GM23338 (cell line): ENCODE results near the gene APC2. TPM values are rescaled to one million over a fixed set of nuclear protein-coding genes. Genes with fewer than 3 reads are reported as not detected.

Experiments
- ATAC-seq: fragments of 200-7000 bp; cut with Tn5 transposase; 3 replicates; pipeline ENCODE4 v1.9.1; 2020
- DNase-seq: peaks from one replicate; pipeline ENCODE4 v3.0.0-alpha.2; 2015; ENCODE audit warnings: low spot score
- H2AFZ ChIP-seq: fragments of 200-600 bp; sonication (generic); 2 replicates; pipeline ENCODE4 v1.8.0; 2016; ENCODE audit warnings: antibody characterized with exemption, mild to moderate bottlenecking, moderate library complexity
- H3F3A ChIP-seq: fragments of 200-600 bp; sonication (generic); replicated peaks from 2 replicates; pipeline ENCODE4 v1.8.0; 2017; ENCODE audit warnings: antibody characterized with exemption, mixed run types, low read depth
- H3K27ac ChIP-seq: fragments of 200-600 bp; sonication (generic); 2 replicates; pipeline ENCODE4 v1.6.1; 2016; ENCODE audit warnings: low read depth
- H3K27me3 ChIP-seq: fragments of 200-600 bp; sonication (generic); 2 replicates; pipeline ENCODE4 v1.8.0; 2016; ENCODE audit warnings: mild to moderate bottlenecking, mixed run types, moderate library complexity; ENCODE audit not compliant: insufficient read depth
- H3K36me3 ChIP-seq: fragments of 200-600 bp; sonication (generic); 2 replicates; pipeline ENCODE4 v1.8.0; 2016; ENCODE audit warnings: mild to moderate bottlenecking; ENCODE audit not compliant: insufficient read depth
- H3K4me1 ChIP-seq: fragments of 200-600 bp; sonication (generic); 2 replicates; pipeline ENCODE4 v1.8.0; 2016; ENCODE audit warnings: mild to moderate bottlenecking, moderate library complexity; ENCODE audit not compliant: insufficient read depth
- H3K4me2 ChIP-seq: fragments of 200-600 bp; sonication (generic); 2 replicates; pipeline ENCODE4 v1.7.1; 2017; ENCODE audit warnings: mixed run types
- H3K4me3 ChIP-seq: fragments of 200-600 bp; sonication (generic); 2 replicates; pipeline ENCODE4 v1.6.1; 2016; ENCODE audit warnings: mixed run types
- H3K79me2 ChIP-seq: fragments of 200-600 bp; sonication (generic); replicated peaks from 2 replicates; pipeline ENCODE4 v1.8.0; 2017; ENCODE audit warnings: mild to moderate bottlenecking; ENCODE audit not compliant: insufficient read depth
- H3K9me2 ChIP-seq: fragments of 200-600 bp; sonication (generic); 2 replicates; pipeline ENCODE4 v1.8.0; 2017; ENCODE audit not compliant: insufficient read depth
- H4K20me1 ChIP-seq: fragments of 200-600 bp; sonication (generic); replicated peaks from 2 replicates; pipeline ENCODE4 v1.8.0; 2017; ENCODE audit warnings: mild to moderate bottlenecking; ENCODE audit not compliant: insufficient read depth
- H3K27ac Mint-ChIP-seq: 2 replicates; pipeline ENCODE4 v1.8.0; 2020; ENCODE audit warnings: inconsistent platforms, mild to moderate bottlenecking, moderate library complexity, mixed read lengths
- H3K27me3 Mint-ChIP-seq: 3 replicates; pipeline ENCODE4 v1.8.0; 2022; ENCODE audit warnings: low read depth, mild to moderate bottlenecking, moderate library complexity, mixed read lengths, inconsistent platforms; ENCODE audit not compliant: insufficient read depth, poor library complexity
- H3K36me3 Mint-ChIP-seq: 3 replicates; pipeline ENCODE4 v1.8.0; 2021; ENCODE audit warnings: low read depth, mild to moderate bottlenecking, inconsistent platforms, moderate library complexity, mixed read lengths
- H3K4me1 Mint-ChIP-seq: 3 replicates; pipeline ENCODE4 v1.8.0; 2020; ENCODE audit warnings: mild to moderate bottlenecking, inconsistent platforms, mixed read lengths
- H3K4me3 Mint-ChIP-seq: 3 replicates; pipeline ENCODE4 v1.8.0; 2021; ENCODE audit warnings: moderate library complexity, mild to moderate bottlenecking, inconsistent platforms, mixed read lengths
- H3K9me3 Mint-ChIP-seq: 3 replicates; pipeline ENCODE4 v1.8.0; 2020; ENCODE audit warnings: moderate library complexity, mild to moderate bottlenecking, inconsistent platforms, mixed read lengths
- CREB1 ChIP-seq: fragments of 250-450 bp; sonication (Bioruptor Pico); IDR thresholded peaks from 2 replicates; pipeline ENCODE4 v1.5.0; 2020; ENCODE audit warnings: low read depth, mild to moderate bottlenecking, moderate library complexity
- CTCF ChIP-seq, 2 experiments: fragments of 200-600 bp in 1 of 2; sonication (generic) in 1 of 2; conservative IDR thresholded peaks; 2 replicates each; pipeline versions ENCODE4 v1.5.1 to v1.6.1; 2016 to 2017; ENCODE audit warnings: antibody characterized with exemption in 2 of 2, low read depth in 2 of 2, mild to moderate bottlenecking in 2 of 2, moderate library complexity in 1 of 2
- EZH2 ChIP-seq: fragments of 200-600 bp; sonication (generic); IDR thresholded peaks from one replicate; pipeline ENCODE4 v1.8.0; 2017; ENCODE audit warnings: antibody characterized with exemption, mild to moderate bottlenecking, low read depth; ENCODE audit not compliant: unreplicated experiment
- EZH2phosphoT487 ChIP-seq: fragments of 200-600 bp; sonication (generic); IDR thresholded peaks from one replicate; pipeline ENCODE4 v1.8.1; 2018; ENCODE audit warnings: antibody characterized with exemption; ENCODE audit not compliant: unreplicated experiment
- JUNB ChIP-seq: IDR thresholded peaks from one replicate; pipeline ENCODE4 v1.6.1; 2016; ENCODE audit warnings: antibody characterized with exemption; ENCODE audit not compliant: unreplicated experiment
- POLR2AphosphoS5 ChIP-seq: IDR thresholded peaks from 2 replicates; pipeline ENCODE4 v1.6.1; 2016; ENCODE audit warnings: antibody characterized with exemption, low read depth
- STAT1 ChIP-seq: IDR thresholded peaks from one replicate; pipeline ENCODE4 v1.6.1; 2016; ENCODE audit warnings: antibody characterized with exemption; ENCODE audit not compliant: unreplicated experiment
- ZNF114 ChIP-seq: fragments of 250-450 bp; sonication (Bioruptor Pico); IDR thresholded peaks from 2 replicates; pipeline ENCODE4 v1.5.0; 2020; ENCODE audit warnings: mild to moderate bottlenecking, moderate library complexity
- ZNF331 ChIP-seq: fragments of 250-450 bp; sonication (Bioruptor Pico); IDR thresholded peaks from 2 replicates; pipeline ENCODE4 v1.5.0; 2020; ENCODE audit warnings: low read depth, mild to moderate bottlenecking, moderate library complexity
- polyA plus RNA-seq: library from polyadenylated mRNA; unstranded; fragments of >200 nt; fragmentation: Nextera tagmentation; extraction: Ambion mirVana; gene quantifications from 2 replicates; pipeline ENCODE4 v1.2.1, GENCODE V29; 2016
- total RNA-seq: library from RNA; depleted of rRNA; stranded (reverse); fragments of >200 nt; shearing (Covaris generic); gene quantifications from 2 replicates; pipeline ENCODE4 v1.2.3, GENCODE V29; 2014
- TF ChIP-seq, protein P1 (sequence below): fragments of 250-450 bp; sonication (Bioruptor Pico); IDR thresholded peaks from 2 replicates; pipeline ENCODE4 v1.5.0; 2020; ENCODE audit warnings: mild to moderate bottlenecking, moderate library complexity
- TF ChIP-seq, protein P2 (sequence below): IDR thresholded peaks from one replicate; pipeline ENCODE4 v1.6.1; 2018; ENCODE audit warnings: antibody characterized with exemption; ENCODE audit not compliant: unreplicated experiment

APC2 gene
- total and polyA plus RNA-seq, 2 experiments from 2014 or later, result 1.4 to 18.3 TPM

DNA sequence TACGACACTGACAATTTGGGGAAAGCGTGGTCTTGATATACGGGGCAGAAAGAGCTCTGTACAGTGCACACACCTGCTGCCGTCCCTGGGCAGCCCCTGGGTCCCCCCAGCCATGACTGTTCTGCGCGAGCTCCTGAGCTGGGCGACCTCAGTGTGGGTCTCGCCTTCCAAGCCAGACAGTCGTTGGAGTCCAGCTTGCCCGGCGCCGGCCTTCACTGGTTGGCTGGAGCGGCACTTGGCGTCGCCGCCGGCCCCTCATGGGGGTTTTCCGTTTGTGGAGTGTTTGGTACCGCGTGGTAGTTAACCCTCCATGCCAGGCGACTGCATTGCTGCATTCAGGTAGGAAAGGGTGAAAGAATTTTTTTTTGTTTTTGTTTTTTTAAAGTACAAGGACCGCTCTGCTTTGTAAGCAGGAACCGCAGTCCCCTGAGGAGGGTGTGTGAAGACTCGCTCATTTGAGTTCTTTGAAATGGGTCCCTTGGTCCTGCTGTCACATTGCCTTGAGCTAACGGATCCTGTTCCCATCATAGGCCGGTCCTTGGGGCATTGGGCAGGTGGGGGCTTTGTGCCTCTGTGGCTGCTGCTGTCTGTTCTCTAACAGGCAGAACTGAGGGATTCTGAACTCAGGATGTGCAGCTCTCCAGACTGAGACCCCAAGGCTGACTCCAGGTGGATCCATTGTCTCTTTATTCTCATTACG, 22.6 kb upstream of the APC2 start:
- Histone ChIP-seq H3K4me2 (no peak overlapping the region), H3K36me3 (peaks cover 52% of the 10 kb centered on the region), H3K27me3 (no peaks in the 10 kb centered on the region), H4K20me1 (peaks cover 37% of the 10 kb centered on the region), H3F3A (peaks cover 47% of the 10 kb centered on the region), H3K27ac (peak overlapping the region; percentile 32; the same call in 1 of the 2 replicates), H3K4me1 (no peaks in the 10 kb centered on the region; the same call in 1 of the 2 replicates), H2AFZ (no peak overlapping the region), H3K9me2 (no peaks in the 10 kb centered on the region), H3K4me3 (no peak overlapping the region), H3K79me2 (peaks cover 55% of the 10 kb centered on the region)
- no peaks in the 10 kb centered on the region for H3K9me3 Mint-ChIP-seq
- peaks cover 75% of the 10 kb centered on the region for H3K36me3 Mint-ChIP-seq
- no peak overlapping the region for H3K27ac Mint-ChIP-seq
- no peak overlapping the region for H3K4me3 Mint-ChIP-seq
- no peak for TF ChIP-seq EZH2
- no peak for TF ChIP-seq CREB1
- no peak for TF ChIP-seq POLR2AphosphoS5
- TF ChIP-seq STAT1, result no peak
- TF ChIP-seq CTCF (conservative IDR thresholded peaks at IDR 0.05; ENCODE audit: low read depth in 2 of 2), result no peak
- TF ChIP-seq, protein P1, sequence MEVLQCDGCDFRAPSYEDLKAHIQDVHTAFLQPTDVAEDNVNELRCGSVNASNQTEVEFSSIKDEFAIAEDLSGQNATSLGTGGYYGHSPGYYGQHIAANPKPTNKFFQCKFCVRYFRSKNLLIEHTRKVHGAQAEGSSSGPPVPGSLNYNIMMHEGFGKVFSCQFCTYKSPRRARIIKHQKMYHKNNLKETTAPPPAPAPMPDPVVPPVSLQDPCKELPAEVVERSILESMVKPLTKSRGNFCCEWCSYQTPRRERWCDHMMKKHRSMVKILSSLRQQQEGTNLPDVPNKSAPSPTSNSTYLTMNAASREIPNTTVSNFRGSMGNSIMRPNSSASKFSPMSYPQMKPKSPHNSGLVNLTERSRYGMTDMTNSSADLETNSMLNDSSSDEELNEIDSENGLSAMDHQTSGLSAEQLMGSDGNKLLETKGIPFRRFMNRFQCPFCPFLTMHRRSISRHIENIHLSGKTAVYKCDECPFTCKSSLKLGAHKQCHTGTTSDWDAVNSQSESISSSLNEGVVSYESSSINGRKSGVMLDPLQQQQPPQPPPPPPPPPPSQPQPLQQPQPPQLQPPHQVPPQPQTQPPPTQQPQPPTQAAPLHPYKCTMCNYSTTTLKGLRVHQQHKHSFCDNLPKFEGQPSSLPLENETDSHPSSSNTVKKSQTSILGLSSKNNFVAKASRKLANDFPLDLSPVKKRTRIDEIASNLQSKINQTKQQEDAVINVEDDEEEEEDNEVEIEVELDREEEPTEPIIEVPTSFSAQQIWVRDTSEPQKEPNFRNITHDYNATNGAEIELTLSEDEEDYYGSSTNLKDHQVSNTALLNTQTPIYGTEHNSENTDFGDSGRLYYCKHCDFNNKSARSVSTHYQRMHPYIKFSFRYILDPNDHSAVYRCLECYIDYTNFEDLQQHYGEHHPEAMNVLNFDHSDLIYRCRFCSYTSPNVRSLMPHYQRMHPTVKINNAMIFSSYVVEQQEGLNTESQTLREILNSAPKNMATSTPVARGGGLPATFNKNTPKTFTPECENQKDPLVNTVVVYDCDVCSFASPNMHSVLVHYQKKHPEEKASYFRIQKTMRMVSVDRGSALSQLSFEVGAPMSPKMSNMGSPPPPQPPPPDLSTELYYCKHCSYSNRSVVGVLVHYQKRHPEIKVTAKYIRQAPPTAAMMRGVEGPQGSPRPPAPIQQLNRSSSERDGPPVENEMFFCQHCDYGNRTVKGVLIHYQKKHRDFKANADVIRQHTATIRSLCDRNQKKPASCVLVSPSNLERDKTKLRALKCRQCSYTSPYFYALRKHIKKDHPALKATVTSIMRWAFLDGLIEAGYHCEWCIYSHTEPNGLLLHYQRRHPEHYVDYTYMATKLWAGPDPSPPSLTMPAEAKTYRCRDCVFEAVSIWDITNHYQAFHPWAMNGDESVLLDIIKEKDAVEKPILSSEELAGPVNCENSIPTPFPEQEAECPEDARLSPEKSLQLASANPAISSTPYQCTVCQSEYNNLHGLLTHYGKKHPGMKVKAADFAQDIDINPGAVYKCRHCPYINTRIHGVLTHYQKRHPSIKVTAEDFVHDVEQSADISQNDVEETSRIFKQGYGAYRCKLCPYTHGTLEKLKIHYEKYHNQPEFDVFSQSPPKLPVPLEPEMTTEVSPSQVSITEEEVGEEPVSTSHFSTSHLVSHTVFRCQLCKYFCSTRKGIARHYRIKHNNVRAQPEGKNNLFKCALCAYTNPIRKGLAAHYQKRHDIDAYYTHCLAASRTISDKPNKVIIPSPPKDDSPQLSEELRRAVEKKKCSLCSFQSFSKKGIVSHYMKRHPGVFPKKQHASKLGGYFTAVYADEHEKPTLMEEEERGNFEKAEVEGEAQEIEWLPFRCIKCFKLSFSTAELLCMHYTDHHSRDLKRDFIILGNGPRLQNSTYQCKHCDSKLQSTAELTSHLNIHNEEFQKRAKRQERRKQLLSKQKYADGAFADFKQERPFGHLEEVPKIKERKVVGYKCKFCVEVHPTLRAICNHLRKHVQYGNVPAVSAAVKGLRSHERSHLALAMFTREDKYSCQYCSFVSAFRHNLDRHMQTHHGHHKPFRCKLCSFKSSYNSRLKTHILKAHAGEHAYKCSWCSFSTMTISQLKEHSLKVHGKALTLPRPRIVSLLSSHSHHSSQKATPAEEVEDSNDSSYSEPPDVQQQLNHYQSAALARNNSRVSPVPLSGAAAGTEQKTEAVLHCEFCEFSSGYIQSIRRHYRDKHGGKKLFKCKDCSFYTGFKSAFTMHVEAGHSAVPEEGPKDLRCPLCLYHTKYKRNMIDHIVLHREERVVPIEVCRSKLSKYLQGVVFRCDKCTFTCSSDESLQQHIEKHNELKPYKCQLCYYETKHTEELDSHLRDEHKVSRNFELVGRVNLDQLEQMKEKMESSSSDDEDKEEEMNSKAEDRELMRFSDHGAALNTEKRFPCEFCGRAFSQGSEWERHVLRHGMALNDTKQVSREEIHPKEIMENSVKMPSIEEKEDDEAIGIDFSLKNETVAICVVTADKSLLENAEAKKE (CRISPR knock-in tag), result no peak
- no peak for TF ChIP-seq ZNF331 (CRISPR knock-in tag)
- TF ChIP-seq, protein P2, sequence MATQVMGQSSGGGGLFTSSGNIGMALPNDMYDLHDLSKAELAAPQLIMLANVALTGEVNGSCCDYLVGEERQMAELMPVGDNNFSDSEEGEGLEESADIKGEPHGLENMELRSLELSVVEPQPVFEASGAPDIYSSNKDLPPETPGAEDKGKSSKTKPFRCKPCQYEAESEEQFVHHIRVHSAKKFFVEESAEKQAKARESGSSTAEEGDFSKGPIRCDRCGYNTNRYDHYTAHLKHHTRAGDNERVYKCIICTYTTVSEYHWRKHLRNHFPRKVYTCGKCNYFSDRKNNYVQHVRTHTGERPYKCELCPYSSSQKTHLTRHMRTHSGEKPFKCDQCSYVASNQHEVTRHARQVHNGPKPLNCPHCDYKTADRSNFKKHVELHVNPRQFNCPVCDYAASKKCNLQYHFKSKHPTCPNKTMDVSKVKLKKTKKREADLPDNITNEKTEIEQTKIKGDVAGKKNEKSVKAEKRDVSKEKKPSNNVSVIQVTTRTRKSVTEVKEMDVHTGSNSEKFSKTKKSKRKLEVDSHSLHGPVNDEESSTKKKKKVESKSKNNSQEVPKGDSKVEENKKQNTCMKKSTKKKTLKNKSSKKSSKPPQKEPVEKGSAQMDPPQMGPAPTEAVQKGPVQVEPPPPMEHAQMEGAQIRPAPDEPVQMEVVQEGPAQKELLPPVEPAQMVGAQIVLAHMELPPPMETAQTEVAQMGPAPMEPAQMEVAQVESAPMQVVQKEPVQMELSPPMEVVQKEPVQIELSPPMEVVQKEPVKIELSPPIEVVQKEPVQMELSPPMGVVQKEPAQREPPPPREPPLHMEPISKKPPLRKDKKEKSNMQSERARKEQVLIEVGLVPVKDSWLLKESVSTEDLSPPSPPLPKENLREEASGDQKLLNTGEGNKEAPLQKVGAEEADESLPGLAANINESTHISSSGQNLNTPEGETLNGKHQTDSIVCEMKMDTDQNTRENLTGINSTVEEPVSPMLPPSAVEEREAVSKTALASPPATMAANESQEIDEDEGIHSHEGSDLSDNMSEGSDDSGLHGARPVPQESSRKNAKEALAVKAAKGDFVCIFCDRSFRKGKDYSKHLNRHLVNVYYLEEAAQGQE, result no peak
- no peak for TF ChIP-seq JUNB
- TF ChIP-seq EZH2phosphoT487, result no peak
- no peak for TF ChIP-seq ZNF114
- peaks cover 18% of the 10 kb centered on the region for H3K4me1 Mint-ChIP-seq
- H3K27me3 Mint-ChIP-seq, result peaks cover 6% of the 10 kb centered on the region
- ATAC-seq (no peak), DNase-seq (no peak)
